ENCODE measurements around the gene KCNQ1. TPM values are rescaled to one million over a fixed set of nuclear protein-coding genes. Genes with fewer than 3 reads are reported as not detected.

KCNQ1 gene
- polyA plus RNA-seq, 1 of the 3 experiments (the other 2 are of a cell fraction) = 0.05 TPM

DNA sequence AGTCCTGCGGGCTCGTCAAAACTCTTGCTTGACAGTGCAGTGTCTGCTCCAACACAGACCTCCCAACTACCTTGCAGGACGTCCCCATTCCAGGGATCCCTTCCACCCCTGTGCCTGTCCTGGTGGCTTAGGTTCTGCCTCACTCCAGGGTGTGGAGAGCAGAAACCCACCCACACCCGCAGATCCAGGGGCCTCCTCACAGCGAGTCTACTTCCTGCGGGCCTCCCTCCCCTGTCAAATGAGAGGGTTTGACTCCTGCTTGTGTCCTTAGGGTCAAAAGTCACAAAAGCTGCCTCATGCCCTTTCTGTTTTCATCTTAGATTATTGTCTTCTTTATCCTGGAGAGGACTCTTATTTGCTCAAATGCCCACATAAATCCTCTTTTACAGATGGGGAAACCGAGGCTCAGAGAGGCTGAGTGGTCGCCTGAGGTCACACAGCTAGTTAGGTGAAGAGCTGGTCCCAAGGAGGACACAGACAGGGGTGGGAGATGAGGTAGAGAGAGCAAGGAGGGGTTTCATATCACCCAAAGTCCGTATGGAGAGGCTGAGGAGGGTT lies 336.1 kb downstream of the KCNQ1 start:
- no peak overlapping the region for H3K4me3 ChIP-seq (ENCODE audit: low read depth in 2 of 2, low read length in 1 of 2)
- H3K27me3 ChIP-seq (ENCODE audit: insufficient read depth) = no peaks in the 10 kb centered on the region
- peaks cover 10 to 59% of the 10 kb centered on the region in 2 experiments; a peak in 3 of 4 replicates for H3K4me1 ChIP-seq (ENCODE audit: control insufficient read depth in 1 of 2, insufficient read depth in 2 of 2, low read depth in 1 of 2, low read length in 1 of 2)
- H2AFZ ChIP-seq (ENCODE audit: low read depth) = no peak overlapping the region
- no peaks in the 10 kb centered on the region for H3K9me2 ChIP-seq
- no peak overlapping the region for H3K9ac ChIP-seq
- no peaks in the 10 kb centered on the region for H3F3A ChIP-seq (replicated peaks; ENCODE audit: insufficient read depth)
- TF ChIP-seq FOXM1 (IDR thresholded peaks at IDR 0.05; ENCODE audit: low read depth) (no peak), FOXJ3 (CRISPR knock-in tag; IDR thresholded peaks at IDR 0.05) (peak; percentile 47; the same call in 1 of the 2 replicates)
- POLR2A ChIA-PET = interaction anchor here (0.6 kb wide), 1 partner anchor 81 kb away, joined by 3 read pairs; the partner anchor contains the start of gene KCNQ1OT1
- H3K4me2 ChIP-seq = no peak overlapping the region
- 71% methylated on average over 8 of the region's 9 CpGs for WGBS (ENCODE audit: low lambda C conversion rate)
- H3K79me2 ChIP-seq (ENCODE audit: insufficient read depth) = no peaks in the 10 kb centered on the region
- no peak for DNase-seq
- no peaks in the 10 kb centered on the region; the same call in 1 of the 2 replicates for H3K9me3 ChIP-seq
- H3K27ac ChIP-seq (ENCODE audit: low read depth in 2 of 2, low read length in 1 of 2) = peak overlapping the region in 1 of 2 experiments; percentile 99; a peak in 2 of 4 replicates
- no peaks in the 10 kb centered on the region for H3K36me3 ChIP-seq (replicated peaks in 1 of 2; ENCODE audit: control insufficient read depth in 1 of 2, insufficient read depth in 2 of 2, low read length in 1 of 2)
- CTCF ChIA-PET = interaction anchor here (1.4 to 8.5 kb wide), 3 partner anchors 108 to 353 kb away, joined by 4 to 96 read pairs (median 15); partner anchors contain the start of gene CDKN1C
- H4K20me1 ChIP-seq (ENCODE audit: insufficient read depth) = no peaks in the 10 kb centered on the region

DNA sequence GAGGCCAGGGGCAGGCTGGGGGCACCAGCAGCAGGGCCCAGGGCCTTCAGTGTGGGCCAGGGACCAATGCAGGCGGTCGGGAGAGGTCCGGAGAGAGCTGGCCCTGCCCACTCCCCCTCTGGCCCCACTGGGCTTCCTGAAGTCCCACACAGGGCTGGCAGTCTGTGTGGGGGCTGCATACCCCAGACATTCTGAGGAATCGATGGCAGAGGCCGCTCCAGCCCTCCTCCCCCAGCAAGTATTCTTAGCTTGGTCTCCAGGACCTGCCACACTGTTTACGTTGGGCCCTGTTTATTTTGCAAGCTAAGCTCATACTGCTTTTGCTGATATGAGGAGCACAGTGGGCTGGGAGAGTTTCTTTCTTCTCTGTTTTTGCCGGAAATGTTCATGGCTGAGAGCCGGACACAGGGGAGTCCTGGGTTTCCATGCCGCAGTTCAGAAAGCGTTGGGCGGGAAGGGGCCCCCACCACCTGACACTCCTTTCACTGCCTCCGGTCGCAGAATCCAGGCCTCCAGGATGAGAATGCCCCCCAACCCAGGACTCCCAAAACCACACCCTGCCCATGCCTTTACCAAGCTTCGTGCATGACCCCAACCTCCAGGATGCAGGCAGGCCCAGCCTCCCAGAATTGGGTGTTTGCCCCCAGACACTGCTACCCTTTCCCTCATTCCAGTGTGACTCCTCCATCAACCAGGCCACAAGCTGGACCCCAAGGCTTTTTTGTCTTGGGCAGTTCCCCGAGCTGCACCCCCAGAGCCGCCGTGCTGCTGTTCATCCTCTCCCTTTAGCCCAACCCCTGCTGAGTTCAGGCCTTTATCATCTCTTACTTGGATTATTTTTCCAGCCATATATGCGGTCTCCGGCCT lies 336.8 kb downstream of the KCNQ1 start:
- H3K36me3 ChIP-seq (replicated peaks in 1 of 2; ENCODE audit: control insufficient read depth in 1 of 2, insufficient read depth in 2 of 2, low read length in 1 of 2) = no peaks in the 10 kb centered on the region
- H3K4me1 ChIP-seq (ENCODE audit: control insufficient read depth in 1 of 2, insufficient read depth in 2 of 2, low read depth in 1 of 2, low read length in 1 of 2) = peaks cover 10 to 52% of the 10 kb centered on the region in 2 experiments; a peak in 3 of 4 replicates
- H3K27me3 ChIP-seq (ENCODE audit: insufficient read depth) = no peaks in the 10 kb centered on the region
- ChIA-PET POLR2A (no interaction called here), CTCF (interaction anchor here (1.4 to 8.5 kb wide), 3 partner anchors 107 to 354 kb away, joined by 4 to 96 read pairs (median 15); partner anchors contain the start of gene CDKN1C)
- H3K27ac ChIP-seq (ENCODE audit: low read depth in 2 of 2, low read length in 1 of 2) = peak overlapping the region in 1 of 2 experiments; percentile 99; a peak in 2 of 4 replicates
- H3K4me3 ChIP-seq (ENCODE audit: low read depth in 2 of 2, low read length in 1 of 2) = no peak overlapping the region
- DNase-seq = no peak
- no peaks in the 10 kb centered on the region; the same call in 1 of the 2 replicates for H3K9me3 ChIP-seq
- no peak overlapping the region for H2AFZ ChIP-seq (ENCODE audit: low read depth)
- no peak overlapping the region for H3K4me2 ChIP-seq
- TF ChIP-seq YY1 (IDR thresholded peaks at IDR 0.05; ENCODE audit: low read depth) = no peak
- no peak for TF ChIP-seq JUND (IDR thresholded peaks at IDR 0.05)
- TF ChIP-seq RFX5 (IDR thresholded peaks at IDR 0.05; ENCODE audit: low read length) = no peak
- no peak for TF ChIP-seq ELF1 (IDR thresholded peaks at IDR 0.05)
- TF ChIP-seq POLR2AphosphoS5 (IDR thresholded peaks at IDR 0.05; ENCODE audit: low read depth, low read length) = no peak
- TF ChIP-seq RCOR1 (IDR thresholded peaks at IDR 0.05; ENCODE audit: low read length) = no peak
- TF ChIP-seq, protein P1, sequence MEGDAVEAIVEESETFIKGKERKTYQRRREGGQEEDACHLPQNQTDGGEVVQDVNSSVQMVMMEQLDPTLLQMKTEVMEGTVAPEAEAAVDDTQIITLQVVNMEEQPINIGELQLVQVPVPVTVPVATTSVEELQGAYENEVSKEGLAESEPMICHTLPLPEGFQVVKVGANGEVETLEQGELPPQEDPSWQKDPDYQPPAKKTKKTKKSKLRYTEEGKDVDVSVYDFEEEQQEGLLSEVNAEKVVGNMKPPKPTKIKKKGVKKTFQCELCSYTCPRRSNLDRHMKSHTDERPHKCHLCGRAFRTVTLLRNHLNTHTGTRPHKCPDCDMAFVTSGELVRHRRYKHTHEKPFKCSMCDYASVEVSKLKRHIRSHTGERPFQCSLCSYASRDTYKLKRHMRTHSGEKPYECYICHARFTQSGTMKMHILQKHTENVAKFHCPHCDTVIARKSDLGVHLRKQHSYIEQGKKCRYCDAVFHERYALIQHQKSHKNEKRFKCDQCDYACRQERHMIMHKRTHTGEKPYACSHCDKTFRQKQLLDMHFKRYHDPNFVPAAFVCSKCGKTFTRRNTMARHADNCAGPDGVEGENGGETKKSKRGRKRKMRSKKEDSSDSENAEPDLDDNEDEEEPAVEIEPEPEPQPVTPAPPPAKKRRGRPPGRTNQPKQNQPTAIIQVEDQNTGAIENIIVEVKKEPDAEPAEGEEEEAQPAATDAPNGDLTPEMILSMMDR (IDR thresholded peaks at IDR 0.05) = no peak
- TF ChIP-seq SMC3 (IDR thresholded peaks at IDR 0.05; ENCODE audit: low read depth, low read length) = no peak
- TF ChIP-seq GABPA (IDR thresholded peaks at IDR 0.05; ENCODE audit: low read depth) = no peak
- TF ChIP-seq, protein P2, sequence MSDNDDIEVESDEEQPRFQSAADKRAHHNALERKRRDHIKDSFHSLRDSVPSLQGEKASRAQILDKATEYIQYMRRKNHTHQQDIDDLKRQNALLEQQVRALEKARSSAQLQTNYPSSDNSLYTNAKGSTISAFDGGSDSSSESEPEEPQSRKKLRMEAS (IDR thresholded peaks at IDR 0.05; ENCODE audit: low read depth) = no peak
- no peak for TF ChIP-seq SIN3A (IDR thresholded peaks at IDR 0.05; ENCODE audit: borderline replicate concordance, low read depth, low read length)
- no peak for TF ChIP-seq TEAD4 (IDR thresholded peaks at IDR 0.05; ENCODE audit: borderline replicate concordance, insufficient read depth)
- TF ChIP-seq, protein P3, sequence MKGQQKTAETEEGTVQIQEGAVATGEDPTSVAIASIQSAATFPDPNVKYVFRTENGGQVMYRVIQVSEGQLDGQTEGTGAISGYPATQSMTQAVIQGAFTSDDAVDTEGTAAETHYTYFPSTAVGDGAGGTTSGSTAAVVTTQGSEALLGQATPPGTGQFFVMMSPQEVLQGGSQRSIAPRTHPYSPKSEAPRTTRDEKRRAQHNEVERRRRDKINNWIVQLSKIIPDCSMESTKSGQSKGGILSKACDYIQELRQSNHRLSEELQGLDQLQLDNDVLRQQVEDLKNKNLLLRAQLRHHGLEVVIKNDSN (IDR thresholded peaks at IDR 0.05; ENCODE audit: borderline replicate concordance, low read depth) = no peak
- no peaks in the 10 kb centered on the region for H3K79me2 ChIP-seq (ENCODE audit: insufficient read depth)
- no peaks in the 10 kb centered on the region for H4K20me1 ChIP-seq (ENCODE audit: insufficient read depth)
- WGBS (ENCODE audit: low lambda C conversion rate) = 88% methylated on average over 10 of the region's 19 CpGs
- H3F3A ChIP-seq (replicated peaks; ENCODE audit: insufficient read depth) = no peaks in the 10 kb centered on the region
- no peaks in the 10 kb centered on the region for H3K9me2 ChIP-seq
- no peak overlapping the region for H3K9ac ChIP-seq

All from SK-N-SH (cell line).